H9 (cell line): ENCODE measurements around the gene ZAR1. TPM values are rescaled to one million over a fixed set of nuclear protein-coding genes. Genes with fewer than 3 reads are reported as not detected.

Experiments
- DNase-seq: peaks from one replicate; pipeline ENCODE4 v3.0.0-alpha.2; 2017
- H2AFZ ChIP-seq: one replicate; pipeline ENCODE4 v1.6.1; 2013; ENCODE audit warnings: mild to moderate bottlenecking, low read length, control low read depth, moderate library complexity
- H2AK5ac ChIP-seq: 2 replicates; pipeline ENCODE4 v1.6.1; 2013; ENCODE audit warnings: low read length, control low read depth, mixed read lengths; ENCODE audit not compliant: insufficient read length
- H2BK120ac ChIP-seq: one replicate; pipeline ENCODE4 v1.6.1; 2013; ENCODE audit warnings: low read depth, mild to moderate bottlenecking, low read length, control low read depth, inconsistent platforms; ENCODE audit not compliant: poor library complexity, severe bottlenecking
- H2BK12ac ChIP-seq: 2 replicates; pipeline ENCODE4 v1.6.1; 2013; ENCODE audit warnings: low read length, control low read depth, mixed read lengths, low read depth; ENCODE audit not compliant: insufficient read length
- H2BK15ac ChIP-seq: 2 replicates; pipeline ENCODE4 v1.6.1; 2013; ENCODE audit warnings: low read depth, low read length, control low read depth
- H2BK20ac ChIP-seq: one replicate; pipeline ENCODE4 v1.6.1; 2013; ENCODE audit warnings: low read depth, mild to moderate bottlenecking, low read length, control low read depth, inconsistent platforms; ENCODE audit not compliant: poor library complexity, severe bottlenecking
- H2BK5ac ChIP-seq: 2 replicates; pipeline ENCODE4 v1.6.1; 2013; ENCODE audit warnings: low read length, control low read depth, mixed read lengths; ENCODE audit not compliant: insufficient read length
- H3K14ac ChIP-seq: 2 replicates; pipeline ENCODE4 v1.6.1; 2013; ENCODE audit warnings: low read length, control low read depth; ENCODE audit not compliant: insufficient read depth
- H3K18ac ChIP-seq: 2 replicates; pipeline ENCODE4 v1.6.1; 2013; ENCODE audit warnings: low read depth, mild to moderate bottlenecking, mixed read lengths, low read length, control low read depth; ENCODE audit not compliant: insufficient read length
- H3K23ac ChIP-seq: 2 replicates; pipeline ENCODE4 v1.6.1; 2013; ENCODE audit warnings: low read length, control low read depth, mixed read lengths, low read depth; ENCODE audit not compliant: insufficient read length
- H3K23me2 ChIP-seq: 2 replicates; pipeline ENCODE4 v1.6.1; 2013; ENCODE audit warnings: low read depth, mild to moderate bottlenecking, mixed read lengths, low read length, control low read depth; ENCODE audit not compliant: insufficient read length, poor library complexity, severe bottlenecking
- H3K27ac ChIP-seq: 2 replicates; pipeline ENCODE4 v1.5.1; 2013; ENCODE audit warnings: low read length, control low read depth, mixed read lengths, low read depth; ENCODE audit not compliant: insufficient read length
- H3K27me3 ChIP-seq: 2 replicates; pipeline ENCODE4 v1.6.1; 2013; ENCODE audit warnings: low read length, control low read depth, inconsistent platforms; ENCODE audit not compliant: insufficient read depth
- H3K4ac ChIP-seq: 2 replicates; pipeline ENCODE4 v1.6.1; 2013; ENCODE audit warnings: low read depth, mild to moderate bottlenecking, control low read depth, inconsistent platforms, low read length, moderate library complexity
- H3K4me1 ChIP-seq: 2 replicates; pipeline ENCODE4 v1.6.1; 2013; ENCODE audit warnings: low read length, control low read depth, inconsistent platforms; ENCODE audit not compliant: insufficient read depth
- H3K4me2 ChIP-seq: 2 replicates; pipeline ENCODE4 v1.6.1; 2013; ENCODE audit warnings: low read length, control low read depth, mixed read lengths; ENCODE audit not compliant: insufficient read length, insufficient read depth
- H3K56ac ChIP-seq: 2 replicates; pipeline ENCODE4 v1.6.1; 2013; ENCODE audit warnings: low read depth, mild to moderate bottlenecking, mixed read lengths, low read length, control low read depth; ENCODE audit not compliant: insufficient read length
- H3K79me1 ChIP-seq: 2 replicates; pipeline ENCODE4 v1.6.1; 2013; ENCODE audit warnings: low read depth, mild to moderate bottlenecking, moderate library complexity, low read length, control low read depth, inconsistent platforms; ENCODE audit not compliant: insufficient read depth, poor library complexity, severe bottlenecking
- H3K79me2 ChIP-seq: 2 replicates; pipeline ENCODE4 v1.6.1; 2013; ENCODE audit warnings: low read length, control low read depth, inconsistent platforms; ENCODE audit not compliant: insufficient read depth
- H3K9ac ChIP-seq: 2 replicates; pipeline ENCODE4 v1.6.1; 2013; ENCODE audit warnings: low read length, control low read depth, mixed read lengths; ENCODE audit not compliant: insufficient read length; ENCODE audit errors: extremely low read depth
- H3K9me3 ChIP-seq: one replicate; pipeline ENCODE4 v1.6.1; 2013; ENCODE audit warnings: low read depth, low read length, inconsistent platforms; ENCODE audit not compliant: control insufficient read depth
- H3T11ph ChIP-seq: one replicate; pipeline ENCODE4 v1.6.1; 2013; ENCODE audit warnings: mild to moderate bottlenecking, low read length, control low read depth, inconsistent platforms
- H4K20me1 ChIP-seq: one replicate; pipeline ENCODE4 v1.6.1; 2013; ENCODE audit not compliant: control insufficient read depth, insufficient read length, insufficient read depth
- H4K5ac ChIP-seq: 2 replicates; pipeline ENCODE4 v1.6.1; 2013; ENCODE audit warnings: low read depth, mild to moderate bottlenecking, mixed read lengths, low read length, control low read depth; ENCODE audit not compliant: insufficient read length
- H4K8ac ChIP-seq: replicated peaks from 2 replicates; pipeline ENCODE4 v1.6.1; 2013; ENCODE audit warnings: low read length, control low read depth, mixed read lengths, low read depth; ENCODE audit not compliant: insufficient read length
- H4K91ac ChIP-seq: 2 replicates; pipeline ENCODE4 v1.6.1; 2013; ENCODE audit warnings: low read depth, mild to moderate bottlenecking, moderate library complexity, mixed read lengths, low read length, control low read depth; ENCODE audit not compliant: insufficient read length
- H3K27ac Mint-ChIP-seq, 3 experiments: 2 replicates in 2 of 3; 3 replicates in 1 of 3; pipeline ENCODE4 v1.8.0; 2020 to 2021; ENCODE audit warnings: mixed read lengths in 3 of 3, mild to moderate bottlenecking in 1 of 3, moderate library complexity in 1 of 3
- H3K27me3 Mint-ChIP-seq: 2 replicates; pipeline ENCODE4 v1.8.0; 2021; ENCODE audit warnings: low read depth, mild to moderate bottlenecking, moderate library complexity, mixed read lengths
- H3K36me3 Mint-ChIP-seq, 3 experiments: 2 replicates in 2 of 3; 3 replicates in 1 of 3; pipeline ENCODE4 v1.8.0; 2020 to 2021; ENCODE audit warnings: low read depth in 3 of 3, mixed read lengths in 3 of 3; ENCODE audit not compliant: insufficient read depth in 1 of 3
- H3K4me1 Mint-ChIP-seq, 2 experiments: 2 replicates each; pipeline ENCODE4 v1.8.0; 2020; ENCODE audit warnings: mixed read lengths in 2 of 2
- H3K4me3 Mint-ChIP-seq, 2 experiments: 2 replicates in 1 of 2; 3 replicates in 1 of 2; pipeline ENCODE4 v1.8.0; 2020 to 2021; ENCODE audit warnings: mild to moderate bottlenecking in 2 of 2, mixed read lengths in 2 of 2, moderate library complexity in 1 of 2
- H3K9me3 Mint-ChIP-seq, 2 experiments: 2 replicates in 1 of 2; 3 replicates in 1 of 2; pipeline ENCODE4 v1.8.0; 2020; ENCODE audit warnings: mild to moderate bottlenecking in 2 of 2, mixed read lengths in 2 of 2, moderate library complexity in 1 of 2
- CTCF ChIP-seq: fragments of 200-600 bp; sonication (generic); conservative IDR thresholded peaks from 3 replicates; pipeline ENCODE4 v1.8.0; 2021; ENCODE audit warnings: antibody characterized with exemption, mild to moderate bottlenecking
- WGBS: extraction: QIAGEN DNeasy Blood & Tissue Kit; methylation state at CpG from one replicate; pipeline ENCODE4 v1.1.7; 2013; ENCODE audit warnings: missing lambda C conversion rate, low lambda C conversion rate, mixed read lengths; ENCODE audit not compliant: insufficient read length; ENCODE audit errors: extremely low coverage; 5-methylcytosine and 5-hydroxymethylcytosine counted together
- total RNA-seq: library from RNA; stranded (reverse); gene quantifications from 2 replicates; pipeline ENCODE4 v1.2.1, GENCODE V29; 2021

The ZAR1 gene
- total RNA-seq, 1 experiment from 2014 or later, result 0.61 TPM

GRCh38 chr4:48445704-48446103 lies 44.3 kb upstream of the ZAR1 start:
- Histone ChIP-seq H2AK5ac (no peak overlapping the region), H3K9ac (no peak overlapping the region), H2BK5ac (no peak overlapping the region), H3K23me2 (no peaks in the 10 kb centered on the region), H2BK15ac (no peak overlapping the region), H3K14ac (no peak overlapping the region), H3T11ph (no peak overlapping the region), H2BK120ac (no peak overlapping the region), H2BK12ac (no peak overlapping the region), H3K27ac (no peak overlapping the region), H2BK20ac (no peak overlapping the region), H3K79me1 (no peaks in the 10 kb centered on the region), H4K91ac (no peak overlapping the region), H3K27me3 (no peaks in the 10 kb centered on the region), H3K18ac (no peak overlapping the region), H3K4me1 (no peaks in the 10 kb centered on the region), H3K4ac (no peak overlapping the region), H3K4me2 (no peak overlapping the region), H3K9me3 (no peaks in the 10 kb centered on the region), H3K79me2 (no peaks in the 10 kb centered on the region), H3K56ac (no peak overlapping the region), H2AFZ (no peak overlapping the region), H4K20me1 (no peaks in the 10 kb centered on the region), H4K8ac (no peak overlapping the region), H4K5ac (no peak overlapping the region), H3K23ac (no peak overlapping the region)
- Mint-ChIP-seq H3K4me1 (peaks cover 0 to 3% of the 10 kb centered on the region in 2 experiments; a peak in 1 of 4 replicates), H3K36me3 (no peaks in the 10 kb centered on the region), H3K27me3 (no peaks in the 10 kb centered on the region), H3K4me3 (no peak overlapping the region), H3K27ac (no peak overlapping the region), H3K9me3 (no peaks in the 10 kb centered on the region)
- no peak for DNase-seq
- no CpG with 5 or more reads among the region's 3 CpGs for WGBS
- TF ChIP-seq CTCF, result peak; percentile 73
